Fibroblast of pulmonary artery (primary cell): ENCODE measurements around the gene SKP1.

Experiments
- DNase-seq: peaks from one replicate; pipeline ENCODE4 v3.0.0-alpha.2; 2010; ENCODE audit warnings: low read depth
- H3K4me3 ChIP-seq: replicated peaks from 2 replicates; pipeline ENCODE4 v1.5.1; 2011; ENCODE audit warnings: low read depth, mild to moderate bottlenecking, control low read depth, low read length, moderate library complexity
- CTCF ChIP-seq: IDR thresholded peaks from 2 replicates; pipeline ENCODE4 v1.5.1; 2011; ENCODE audit warnings: mild to moderate bottlenecking, control low read depth, low read length, inconsistent platforms; ENCODE audit errors: missing control alignments

SKP1 gene

GRCh38 chr5:134124289-134125038 lies 52.3 kb downstream of the SKP1 start:
- TF ChIP-seq CTCF = no peak
- H3K4me3 ChIP-seq = no peak overlapping the region
- DNase-seq = no peak

GRCh38 chr5:134123360-134123759 lies 53.4 kb downstream of the SKP1 start:
- H3K4me3 ChIP-seq = no peak overlapping the region
- TF ChIP-seq CTCF = no peak
- DNase-seq = no peak

- no peak for DNase-seq
- no peak overlapping the region for H3K4me3 ChIP-seq
- TF ChIP-seq CTCF = no peak
Observed at GRCh38 chr5:134122530-134122929, 54.2 kb downstream of the SKP1 start.

- DNase-seq = no peak
- no peak for TF ChIP-seq CTCF
- no peak overlapping the region for H3K4me3 ChIP-seq
Observed at GRCh38 chr5:134120386-134121138, 56.2 kb downstream of the SKP1 start.

- no peak overlapping the region for H3K4me3 ChIP-seq
- TF ChIP-seq CTCF = no peak
- no peak for DNase-seq
Observed at GRCh38 chr5:134119720-134120119, 57.0 kb downstream of the SKP1 start.

- TF ChIP-seq CTCF = no peak
- DNase-seq = no peak
- no peak overlapping the region for H3K4me3 ChIP-seq
Observed at GRCh38 chr5:134118212-134118835, 58.4 kb downstream of the SKP1 start.
